ENCODE data around the gene ARID1B. TPM values are rescaled to one million over a fixed set of nuclear protein-coding genes. Genes with fewer than 3 reads are reported as not detected.

The ARID1B gene
- total and polyA plus RNA-seq, 2 experiments from 2014 or later: 32.9 to 67.0 TPM

GRCh38 chr6:157235600-157236039 is 458.4 kb downstream of the ARID1B start:
- H4K20me1 ChIP-seq (ENCODE audit: insufficient read depth, poor library complexity, severe bottlenecking): no peaks in the 10 kb centered on the region
- 3% methylated on average over 26 of the region's 28 CpGs for WGBS (ENCODE audit: low lambda C conversion rate, missing lambda C conversion rate)
- no peaks in the 10 kb centered on the region for H3K9me2 ChIP-seq (replicated peaks; ENCODE audit: insufficient read depth)
- H2AFZ ChIP-seq: peak overlapping the region; percentile 83
- peaks cover 15% of the 10 kb centered on the region for H3K4me1 ChIP-seq (ENCODE audit: insufficient read depth)
- H3K27ac ChIP-seq: no peak overlapping the region
- H3K79me2 ChIP-seq: no peaks in the 10 kb centered on the region
- no peaks in the 10 kb centered on the region for H3K36me3 ChIP-seq (replicated peaks; ENCODE audit: insufficient read depth, low read depth)
- no peaks in the 10 kb centered on the region for H3K9me3 ChIP-seq (ENCODE audit: low read depth)
- peak overlapping the region; percentile 98 for H3K4me2 ChIP-seq
- H3K27me3 ChIP-seq: peaks cover 49% of the 10 kb centered on the region
- TF ChIP-seq, protein P1, sequence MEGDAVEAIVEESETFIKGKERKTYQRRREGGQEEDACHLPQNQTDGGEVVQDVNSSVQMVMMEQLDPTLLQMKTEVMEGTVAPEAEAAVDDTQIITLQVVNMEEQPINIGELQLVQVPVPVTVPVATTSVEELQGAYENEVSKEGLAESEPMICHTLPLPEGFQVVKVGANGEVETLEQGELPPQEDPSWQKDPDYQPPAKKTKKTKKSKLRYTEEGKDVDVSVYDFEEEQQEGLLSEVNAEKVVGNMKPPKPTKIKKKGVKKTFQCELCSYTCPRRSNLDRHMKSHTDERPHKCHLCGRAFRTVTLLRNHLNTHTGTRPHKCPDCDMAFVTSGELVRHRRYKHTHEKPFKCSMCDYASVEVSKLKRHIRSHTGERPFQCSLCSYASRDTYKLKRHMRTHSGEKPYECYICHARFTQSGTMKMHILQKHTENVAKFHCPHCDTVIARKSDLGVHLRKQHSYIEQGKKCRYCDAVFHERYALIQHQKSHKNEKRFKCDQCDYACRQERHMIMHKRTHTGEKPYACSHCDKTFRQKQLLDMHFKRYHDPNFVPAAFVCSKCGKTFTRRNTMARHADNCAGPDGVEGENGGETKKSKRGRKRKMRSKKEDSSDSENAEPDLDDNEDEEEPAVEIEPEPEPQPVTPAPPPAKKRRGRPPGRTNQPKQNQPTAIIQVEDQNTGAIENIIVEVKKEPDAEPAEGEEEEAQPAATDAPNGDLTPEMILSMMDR (IDR thresholded peaks at IDR 0.05; ENCODE audit: poor library complexity): peak; percentile 60
- TF ChIP-seq EZH2 (IDR thresholded peaks at IDR 0.05; ENCODE audit: borderline replicate concordance): no peak
- peak; percentile 78 for DNase-seq (ENCODE audit: low spot score)
- H3K4me3 ChIP-seq: peak overlapping the region; percentile 75

GRCh38 chr6:157236040-157236725 is 459.0 kb downstream of the ARID1B start:
- WGBS (ENCODE audit: low lambda C conversion rate, missing lambda C conversion rate): 0% methylated on average over 7 of the region's 76 CpGs
- no peaks in the 10 kb centered on the region for H4K20me1 ChIP-seq (ENCODE audit: insufficient read depth, poor library complexity, severe bottlenecking)
- no peak for DNase-seq (ENCODE audit: low spot score)
- H3K9me2 ChIP-seq (replicated peaks; ENCODE audit: insufficient read depth): no peaks in the 10 kb centered on the region
- H3K4me1 ChIP-seq (ENCODE audit: insufficient read depth): peaks cover 15% of the 10 kb centered on the region
- no peaks in the 10 kb centered on the region for H3K36me3 ChIP-seq (replicated peaks; ENCODE audit: insufficient read depth, low read depth)
- H3K79me2 ChIP-seq: no peaks in the 10 kb centered on the region
- TF ChIP-seq, protein P1 (IDR thresholded peaks at IDR 0.05; ENCODE audit: poor library complexity): no peak
- TF ChIP-seq EZH2phosphoT487 (IDR thresholded peaks at IDR 0.05; ENCODE audit: low read depth, severe bottlenecking, unreplicated experiment) (peak; percentile 23), EZH2 (IDR thresholded peaks at IDR 0.05; ENCODE audit: borderline replicate concordance) (peak; percentile 78)
- H3K4me2 ChIP-seq: peak overlapping the region; percentile 98
- H2AFZ ChIP-seq: peak overlapping the region; percentile 83
- no peak overlapping the region for H3K27ac ChIP-seq
- no peaks in the 10 kb centered on the region for H3K9me3 ChIP-seq (ENCODE audit: low read depth)
- H3K27me3 ChIP-seq: peaks cover 49% of the 10 kb centered on the region
- H3K4me3 ChIP-seq: peak overlapping the region; percentile 75

GRCh38 chr6:157238346-157238745 is 461.2 kb downstream of the ARID1B start:
- 100% methylated on average over 2 of the region's 2 CpGs for WGBS (ENCODE audit: low lambda C conversion rate, missing lambda C conversion rate)
- peaks cover 44% of the 10 kb centered on the region for H3K27me3 ChIP-seq
- no peaks in the 10 kb centered on the region for H3K9me2 ChIP-seq (replicated peaks; ENCODE audit: insufficient read depth)
- DNase-seq (ENCODE audit: low spot score): no peak
- H4K20me1 ChIP-seq (ENCODE audit: insufficient read depth, poor library complexity, severe bottlenecking): no peaks in the 10 kb centered on the region
- H3K79me2 ChIP-seq: no peaks in the 10 kb centered on the region
- no peak overlapping the region for H3K4me2 ChIP-seq
- TF ChIP-seq, protein P1 (IDR thresholded peaks at IDR 0.05; ENCODE audit: poor library complexity): no peak
- TF ChIP-seq EZH2phosphoT487 (IDR thresholded peaks at IDR 0.05; ENCODE audit: low read depth, severe bottlenecking, unreplicated experiment) (no peak), EZH2 (IDR thresholded peaks at IDR 0.05; ENCODE audit: borderline replicate concordance) (no peak)
- H3K9me3 ChIP-seq (ENCODE audit: low read depth): no peaks in the 10 kb centered on the region
- no peaks in the 10 kb centered on the region for H3K36me3 ChIP-seq (replicated peaks; ENCODE audit: insufficient read depth, low read depth)
- peaks cover 15% of the 10 kb centered on the region for H3K4me1 ChIP-seq (ENCODE audit: insufficient read depth)
- H3K27ac ChIP-seq: no peak overlapping the region
- H3K4me3 ChIP-seq: no peak overlapping the region
- H2AFZ ChIP-seq: no peak overlapping the region
